Measurements from ENCODE around the gene NKX6-1. TPM values are rescaled to one million over a fixed set of nuclear protein-coding genes. Genes with fewer than 3 reads are reported as not detected.

Gene NKX6-1
- total RNA-seq, 2 donors from 2014 or later = 5.7 to 6.9 TPM

- no peak for TF ChIP-seq POLR2A (IDR thresholded peaks at IDR 0.05)
- no peak for TF ChIP-seq CTCF (IDR thresholded peaks at IDR 0.05)
- Histone ChIP-seq H3K27me3 (no peaks in the 10 kb centered on the region), H3K4me3 (no peak overlapping the region), H3K36me3 (replicated peaks in 1 of 2; ENCODE audit: insufficient read depth in 1 of 2, low read depth in 2 of 2) (no peaks in the 10 kb centered on the region), H3K4me1 (no peaks in the 10 kb centered on the region), H3K27ac (no peak overlapping the region), H3K9me3 (no peaks in the 10 kb centered on the region)
- ATAC-seq (no peak), DNase-seq (no peak)
- intact Hi-C loops (cut with DNase I) = no loop called here
- 73 to 88% methylated on average over 18 to 20 of the region's 20 CpGs for WGBS, 2 donors
Measured at GRCh38 chr4:84483688-84484087, 15.4 kb downstream of the NKX6-1 start.

- 47 to 61% methylated on average over 20 to 69 of the region's 69 CpGs for WGBS, 2 donors
- Histone ChIP-seq H3K27ac (no peak overlapping the region), H3K27me3 (no peaks in the 10 kb centered on the region), H3K4me3 (no peak overlapping the region), H3K4me1 (no peaks in the 10 kb centered on the region), H3K9me3 (no peaks in the 10 kb centered on the region), H3K36me3 (replicated peaks in 1 of 2; ENCODE audit: insufficient read depth in 1 of 2, low read depth in 2 of 2) (no peaks in the 10 kb centered on the region)
- intact Hi-C loops (cut with DNase I) = no loop called here
- TF ChIP-seq POLR2A (IDR thresholded peaks at IDR 0.05) = no peak
- TF ChIP-seq CTCF (IDR thresholded peaks at IDR 0.05) = no peak
- DNase-seq = no peak
- no peak for ATAC-seq
Measured at GRCh38 chr4:84482564-84483563, 16.2 kb downstream of the NKX6-1 start.

- DNase-seq = no peak
- intact Hi-C loops (cut with DNase I) = no loop called here
- WGBS, 2 donors = 19 to 22% methylated on average over 20 of the region's 20 CpGs
- TF ChIP-seq CTCF (IDR thresholded peaks at IDR 0.05) = no peak
- no peak for TF ChIP-seq POLR2A (IDR thresholded peaks at IDR 0.05)
- no peak for ATAC-seq
- Histone ChIP-seq H3K4me3 (no peak overlapping the region), H3K4me1 (no peaks in the 10 kb centered on the region), H3K36me3 (replicated peaks in 1 of 2; ENCODE audit: insufficient read depth in 1 of 2, low read depth in 2 of 2) (no peaks in the 10 kb centered on the region), H3K27me3 (no peaks in the 10 kb centered on the region), H3K9me3 (no peaks in the 10 kb centered on the region), H3K27ac (no peak overlapping the region)
Measured at GRCh38 chr4:84481860-84482245, 17.2 kb downstream of the NKX6-1 start.

- Histone ChIP-seq H3K27me3 (no peaks in the 10 kb centered on the region), H3K36me3 (replicated peaks in 1 of 2; ENCODE audit: insufficient read depth in 1 of 2, low read depth in 2 of 2) (no peaks in the 10 kb centered on the region), H3K4me1 (no peaks in the 10 kb centered on the region), H3K27ac (no peak overlapping the region), H3K4me3 (no peak overlapping the region), H3K9me3 (no peaks in the 10 kb centered on the region)
- intact Hi-C loops (cut with DNase I) = no loop called here
- DNase-seq = no peak
- WGBS, 2 donors = 47 to 52% methylated on average over 45 of the region's 45 CpGs
- ATAC-seq = no peak
- no peak for TF ChIP-seq POLR2A (IDR thresholded peaks at IDR 0.05)
- no peak for TF ChIP-seq CTCF (IDR thresholded peaks at IDR 0.05)
Measured at GRCh38 chr4:84481077-84481859, 17.8 kb downstream of the NKX6-1 start.

Measured in body of pancreas (tissue), 4 donors.